IPS-18c (cell line): ENCODE data around the gene CACNA2D3.

Experiments
- H3K4me3 ChIP-seq: 2 replicates; pipeline ENCODE4 v1.7.0; 2013; ENCODE audit warnings: low read depth, mild to moderate bottlenecking, low read length, moderate library complexity; ENCODE audit not compliant: insufficient read depth
- H3K9me3 ChIP-seq: one replicate; pipeline ENCODE4 v1.6.1; 2013; ENCODE audit warnings: mild to moderate bottlenecking, low read length, moderate library complexity; ENCODE audit not compliant: control insufficient read depth, insufficient read depth

Gene CACNA2D3

DNA sequence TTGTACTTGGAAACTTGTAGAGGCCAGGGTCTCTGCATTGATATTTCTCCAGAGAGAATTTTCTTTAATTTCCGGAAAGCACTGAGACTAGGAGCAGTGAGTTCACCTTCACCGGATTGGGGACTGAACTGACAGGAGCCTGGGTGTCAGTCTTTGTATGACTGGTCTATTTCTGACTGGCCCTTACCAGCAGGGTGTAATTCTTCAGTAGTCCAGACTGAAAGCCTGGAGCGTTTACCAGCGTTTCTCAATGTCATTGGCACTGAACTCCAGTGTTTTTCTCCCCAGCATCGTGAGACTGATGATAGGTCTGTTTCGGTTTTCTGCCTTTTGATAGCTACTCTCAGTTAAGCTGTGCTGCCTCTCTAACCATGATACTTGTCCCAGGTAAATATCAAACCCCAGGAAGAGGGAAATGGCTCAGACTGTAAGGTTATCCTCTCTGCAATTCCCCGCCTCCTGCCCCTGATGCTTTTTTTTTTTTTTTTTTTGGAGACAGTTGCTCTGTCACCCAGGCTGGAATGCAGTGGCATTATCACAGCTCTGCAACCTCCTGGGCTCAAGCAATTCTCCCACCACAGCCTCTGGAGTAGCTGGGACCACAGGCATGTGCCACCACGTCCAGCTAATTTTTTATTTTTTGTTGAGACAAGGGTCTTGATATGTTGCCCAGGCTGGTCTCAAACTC is 103.6 kb downstream of the CACNA2D3 start:
- H3K9me3 ChIP-seq = no peaks in the 10 kb centered on the region
- H3K4me3 ChIP-seq = no peak overlapping the region

DNA sequence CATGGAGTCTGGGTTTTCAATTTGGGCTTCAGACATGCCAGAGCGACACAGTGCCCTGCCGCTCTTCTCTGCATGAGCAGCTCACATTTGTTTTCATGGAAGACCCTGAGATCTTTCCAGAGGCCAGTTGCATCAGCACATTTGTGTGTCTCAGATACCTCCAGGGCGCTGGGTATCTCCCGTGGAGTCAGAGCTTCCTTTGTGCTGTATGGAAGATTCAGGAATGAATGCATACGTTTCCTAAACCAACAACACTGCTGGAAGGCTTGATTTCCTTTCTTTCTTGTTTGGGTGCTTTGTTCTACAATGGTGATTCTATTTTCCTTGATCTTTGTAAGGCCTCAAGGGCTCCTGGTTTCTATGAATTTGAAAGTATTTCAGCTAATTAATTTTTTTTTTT is 106.5 kb downstream of the CACNA2D3 start:
- Histone ChIP-seq H3K4me3 (no peak overlapping the region), H3K9me3 (no peaks in the 10 kb centered on the region)

DNA sequence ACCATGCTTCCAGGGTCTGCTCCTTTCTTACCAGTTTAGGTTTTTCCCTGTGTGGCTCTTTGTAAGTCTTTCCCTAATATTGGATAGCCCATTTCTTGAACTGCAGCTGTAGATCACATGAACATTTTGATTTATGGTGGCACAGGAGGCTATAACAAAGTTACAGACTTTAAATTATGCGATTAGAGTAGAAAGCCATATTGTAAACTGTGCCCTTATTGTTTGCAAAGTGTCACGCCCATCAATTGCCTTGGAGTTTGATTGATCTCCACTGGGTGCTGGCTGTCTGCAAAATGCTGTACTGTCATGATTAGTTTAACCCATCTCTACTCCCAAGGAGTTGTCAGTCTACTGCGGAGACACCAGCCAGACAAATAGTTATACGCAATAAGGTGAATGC is 110.3 kb downstream of the CACNA2D3 start:
- H3K4me3 ChIP-seq = no peak overlapping the region
- H3K9me3 ChIP-seq = no peaks in the 10 kb centered on the region

DNA sequence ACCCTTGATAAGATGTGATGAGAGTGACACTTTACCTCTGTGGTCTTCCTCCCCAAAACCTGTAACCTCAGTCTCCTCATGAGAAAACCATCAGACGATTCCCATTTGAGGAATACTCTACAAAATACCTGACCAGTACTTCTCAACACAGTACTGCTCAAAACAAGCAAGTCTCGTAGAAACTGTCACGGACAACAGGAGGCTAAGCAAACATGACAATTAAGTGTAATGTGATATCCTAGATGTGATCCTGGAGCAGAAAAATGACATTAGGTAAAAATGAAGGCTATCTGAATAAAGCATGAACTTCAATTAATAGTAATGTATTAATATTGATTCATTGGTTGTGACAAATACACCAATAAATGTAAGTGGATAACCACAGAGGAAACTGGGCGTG is 113.6 kb downstream of the CACNA2D3 start:
- Histone ChIP-seq H3K9me3 (no peaks in the 10 kb centered on the region), H3K4me3 (no peak overlapping the region)

DNA sequence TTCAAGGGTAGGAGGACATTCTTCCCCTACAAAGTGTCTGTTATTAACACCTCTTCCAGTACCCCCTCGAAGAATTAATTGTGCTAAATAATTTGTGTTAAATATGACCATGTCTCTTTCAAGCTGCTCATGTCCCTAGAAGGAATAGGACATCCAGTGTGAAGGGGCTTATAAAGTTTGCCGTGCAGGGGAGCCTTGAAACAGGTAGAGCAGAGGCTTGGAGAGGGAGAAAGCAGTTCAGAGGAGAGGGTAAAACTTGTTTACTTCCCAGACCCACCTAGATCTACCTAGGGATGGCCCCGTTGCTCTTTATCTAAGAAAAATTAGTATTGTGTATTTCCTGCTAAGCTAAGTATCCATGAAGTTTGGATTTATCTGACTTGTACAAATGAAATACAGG is 114.8 kb downstream of the CACNA2D3 start:
- Histone ChIP-seq H3K9me3 (no peaks in the 10 kb centered on the region), H3K4me3 (no peak overlapping the region)

DNA sequence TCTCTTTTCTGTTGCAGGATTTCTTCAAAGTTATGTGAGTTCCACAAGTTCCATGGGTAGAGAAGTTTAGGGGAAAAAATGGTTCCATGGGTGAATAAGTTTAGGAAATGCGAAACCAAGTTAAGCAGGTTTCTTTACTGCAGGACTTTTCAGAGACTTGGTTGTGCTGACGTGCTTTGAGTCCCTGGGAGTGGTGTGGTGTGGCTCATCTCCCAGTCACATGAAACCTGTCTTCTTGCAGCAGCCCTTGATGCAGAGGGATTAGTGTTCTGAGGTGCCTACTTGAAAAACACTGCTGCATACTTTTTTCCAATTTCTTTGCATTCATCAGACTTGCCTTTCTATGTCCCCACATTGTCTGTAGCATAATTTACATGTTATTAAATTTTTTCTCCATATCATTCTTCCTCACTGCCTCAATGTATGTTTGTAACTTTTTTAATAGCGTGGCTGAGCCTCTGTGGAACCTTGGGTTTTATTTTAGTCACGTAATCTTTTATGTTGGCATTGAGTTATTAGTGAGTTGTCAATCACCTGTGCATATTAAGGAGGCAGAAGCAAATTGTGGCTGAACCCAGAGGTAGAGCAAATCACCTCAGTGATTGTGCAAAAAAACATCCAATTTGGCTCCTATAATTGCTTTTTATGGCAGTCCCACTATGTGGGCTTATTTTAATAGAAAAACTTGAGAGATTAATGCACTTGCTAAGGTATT is 115.6 kb downstream of the CACNA2D3 start:
- Histone ChIP-seq H3K4me3 (no peak overlapping the region), H3K9me3 (no peaks in the 10 kb centered on the region)

DNA sequence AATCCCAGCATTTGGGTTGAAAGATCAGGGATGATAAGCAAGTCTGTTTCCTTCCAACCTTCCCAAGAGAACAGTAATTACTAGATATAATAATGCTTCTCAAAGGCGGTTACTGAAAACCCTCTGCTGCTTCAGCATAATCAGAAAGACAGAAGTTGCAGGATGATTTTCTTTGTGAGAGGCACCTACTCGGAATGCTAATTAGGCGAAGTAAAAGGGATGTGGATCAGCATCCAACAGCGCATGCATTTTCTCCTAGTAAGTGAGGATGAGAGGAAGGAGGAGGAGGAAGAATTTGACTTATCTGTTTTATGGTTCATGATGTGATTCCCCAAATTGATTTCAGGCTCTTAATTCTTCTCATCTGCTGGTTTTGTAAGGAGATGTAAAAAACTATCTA is 118.0 kb downstream of the CACNA2D3 start:
- no peak overlapping the region for H3K4me3 ChIP-seq
- H3K9me3 ChIP-seq = no peaks in the 10 kb centered on the region

DNA sequence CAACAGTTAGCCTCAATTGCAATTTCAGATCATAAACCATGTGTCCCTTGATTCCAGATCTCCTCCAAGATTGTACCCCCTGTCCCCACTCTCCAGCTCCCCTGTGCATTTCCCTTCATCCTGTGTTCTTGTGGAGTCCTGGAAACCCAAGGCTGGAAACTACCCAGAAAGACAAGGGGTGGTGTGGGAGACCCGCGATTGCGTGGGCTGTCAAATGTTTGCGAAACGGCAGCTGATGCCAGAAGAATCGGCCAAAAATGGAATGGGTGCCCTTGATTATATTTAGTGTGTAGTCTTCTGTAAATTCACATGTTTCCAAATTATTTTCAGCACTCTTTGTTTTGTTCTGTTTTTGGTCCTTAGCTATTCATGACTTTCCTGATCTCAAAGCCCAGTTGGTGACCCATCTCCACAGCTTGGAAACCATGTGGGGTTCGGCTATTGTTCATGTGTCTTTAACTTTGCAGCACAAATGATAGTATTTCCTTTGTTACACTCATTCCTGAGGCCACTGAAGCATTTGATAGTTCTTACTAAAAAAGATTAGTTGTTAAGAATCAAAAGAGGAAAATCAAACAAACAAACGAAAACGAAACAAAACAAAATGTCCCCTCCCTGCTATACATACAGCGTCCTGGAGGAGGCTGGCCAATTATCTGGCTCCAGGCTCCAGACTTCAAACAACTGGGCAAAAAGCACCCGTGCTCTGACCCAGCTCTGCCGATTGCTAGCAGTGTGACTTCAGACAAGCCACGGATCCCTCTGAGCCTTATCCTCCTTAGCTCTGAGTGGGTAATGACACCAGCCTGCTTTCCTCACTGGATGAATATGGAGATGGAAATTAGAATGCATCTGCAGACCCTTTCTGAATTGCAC is 120.9 kb downstream of the CACNA2D3 start:
- Histone ChIP-seq H3K4me3 (no peak overlapping the region), H3K9me3 (no peaks in the 10 kb centered on the region)

DNA sequence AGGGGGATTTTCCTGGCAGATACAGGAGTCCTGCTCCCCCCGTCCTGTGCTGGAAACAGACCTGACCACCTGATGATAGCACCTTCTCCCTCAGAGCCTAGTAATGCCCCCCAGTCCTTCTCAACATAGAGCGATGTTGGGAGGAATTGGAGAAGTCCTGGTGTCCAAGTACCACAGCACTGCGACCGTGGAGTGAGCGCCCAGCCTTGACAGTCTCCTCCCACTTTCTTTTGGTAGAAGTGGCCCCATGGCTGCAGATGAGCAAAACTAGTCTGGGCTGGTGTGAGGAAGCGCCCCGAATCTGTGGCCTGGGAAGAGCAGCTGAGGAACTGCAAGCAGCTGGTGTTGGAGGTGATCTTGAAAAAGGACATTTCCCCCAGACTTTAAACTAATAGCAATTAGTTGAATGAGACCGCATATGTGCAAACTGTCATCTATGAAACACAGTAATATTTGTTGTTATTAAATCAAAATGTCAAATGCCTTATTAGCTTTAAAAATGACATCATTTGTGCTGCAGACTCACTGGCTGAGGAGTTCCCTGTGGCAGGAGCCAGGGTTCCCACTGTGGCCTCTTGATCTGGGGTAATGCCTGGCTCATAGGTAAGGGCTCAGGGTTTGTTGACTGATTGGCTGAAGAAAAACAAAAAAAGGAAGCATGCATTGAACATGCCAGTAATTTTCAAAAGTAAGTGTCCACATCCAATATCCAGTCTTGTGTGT is 121.8 kb downstream of the CACNA2D3 start:
- Histone ChIP-seq H3K9me3 (no peaks in the 10 kb centered on the region), H3K4me3 (no peak overlapping the region)

DNA sequence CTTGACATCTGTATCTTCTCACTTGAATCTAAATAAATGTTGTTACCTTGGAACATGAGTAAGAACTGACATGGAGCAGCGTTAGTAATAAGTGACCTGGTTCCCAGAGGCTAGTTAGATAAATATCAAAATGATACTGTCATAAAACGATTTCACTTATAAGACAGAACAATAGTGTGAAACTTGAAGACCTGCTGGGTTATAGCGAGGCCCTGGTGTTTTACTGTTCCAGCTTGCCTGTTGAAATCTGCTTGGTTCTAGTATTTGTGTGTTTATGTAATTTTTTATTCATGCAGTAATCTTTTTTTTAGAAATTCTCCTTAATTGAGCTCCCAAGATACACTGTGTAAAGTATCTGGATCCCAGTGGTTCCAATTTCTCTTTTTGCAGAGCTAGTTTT is 129.4 kb downstream of the CACNA2D3 start:
- Histone ChIP-seq H3K4me3 (no peak overlapping the region), H3K9me3 (no peaks in the 10 kb centered on the region)

DNA sequence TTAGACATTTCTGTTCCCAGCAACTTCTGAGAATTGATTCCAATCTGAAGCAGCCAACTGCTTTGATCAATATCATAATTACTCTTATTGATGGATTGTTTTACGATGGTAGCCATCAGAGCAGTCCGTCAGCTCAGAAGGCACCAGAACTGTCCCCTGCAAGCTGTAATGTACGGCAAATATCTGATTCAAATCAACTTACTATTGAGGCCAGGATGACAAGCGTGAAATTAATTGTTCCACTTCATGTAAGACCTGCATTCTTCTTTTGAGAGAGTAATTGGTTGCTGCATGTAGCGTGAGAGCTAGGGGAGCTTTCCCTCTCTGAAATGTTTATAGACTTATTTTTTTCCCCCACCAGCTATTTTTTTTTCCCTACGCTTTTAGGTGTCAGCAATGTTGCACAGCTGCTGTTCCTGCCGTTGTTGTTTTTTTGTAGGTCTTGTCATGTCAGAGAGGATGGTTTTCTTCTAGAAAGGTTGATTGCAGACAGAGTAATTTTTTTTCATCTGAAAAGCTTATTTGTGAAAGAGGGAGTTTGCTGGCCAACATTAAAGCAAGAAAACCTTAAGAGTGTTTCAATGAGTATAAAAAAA is 134.9 kb downstream of the CACNA2D3 start:
- Histone ChIP-seq H3K4me3 (no peak overlapping the region), H3K9me3 (no peaks in the 10 kb centered on the region)

DNA sequence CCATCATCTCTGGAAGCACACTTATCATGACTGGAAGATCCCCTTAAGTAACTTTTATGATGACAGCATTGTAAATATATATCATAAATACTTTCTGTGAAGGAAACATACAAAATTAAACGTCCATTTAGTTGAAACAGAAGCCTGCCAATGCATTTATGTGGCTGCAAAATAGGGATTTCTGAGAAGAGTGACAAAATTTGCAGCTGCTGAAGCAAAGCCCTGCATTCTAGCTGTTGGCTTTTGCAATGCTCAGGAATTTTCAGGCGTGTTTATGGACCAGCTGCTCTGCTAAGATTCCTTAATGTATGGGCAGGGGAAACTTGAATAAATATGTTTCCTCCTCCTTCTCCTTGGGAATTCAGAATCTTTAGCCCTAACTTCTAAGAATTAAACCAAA is 137.3 kb downstream of the CACNA2D3 start:
- H3K9me3 ChIP-seq = no peaks in the 10 kb centered on the region
- no peak overlapping the region for H3K4me3 ChIP-seq

DNA sequence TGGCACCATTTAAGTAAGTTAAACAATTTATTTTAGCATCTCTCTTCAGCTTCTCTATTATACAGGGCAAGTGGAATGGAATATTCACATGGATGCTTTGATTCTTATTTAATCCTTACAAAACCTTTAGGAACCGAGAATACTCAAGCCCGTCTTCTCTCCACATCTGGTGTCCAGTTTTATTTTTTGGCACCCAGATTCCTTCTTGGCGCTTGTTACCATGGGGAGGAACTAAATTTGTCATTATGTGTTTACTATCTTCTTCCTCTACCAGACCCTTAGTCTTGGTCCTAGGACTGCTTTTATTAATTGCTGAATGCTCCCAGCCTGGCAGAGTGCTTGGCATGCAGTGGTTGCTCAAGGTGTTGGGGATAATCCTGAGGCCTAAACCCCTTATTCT is 138.8 kb downstream of the CACNA2D3 start:
- H3K9me3 ChIP-seq = no peaks in the 10 kb centered on the region
- no peak overlapping the region for H3K4me3 ChIP-seq

DNA sequence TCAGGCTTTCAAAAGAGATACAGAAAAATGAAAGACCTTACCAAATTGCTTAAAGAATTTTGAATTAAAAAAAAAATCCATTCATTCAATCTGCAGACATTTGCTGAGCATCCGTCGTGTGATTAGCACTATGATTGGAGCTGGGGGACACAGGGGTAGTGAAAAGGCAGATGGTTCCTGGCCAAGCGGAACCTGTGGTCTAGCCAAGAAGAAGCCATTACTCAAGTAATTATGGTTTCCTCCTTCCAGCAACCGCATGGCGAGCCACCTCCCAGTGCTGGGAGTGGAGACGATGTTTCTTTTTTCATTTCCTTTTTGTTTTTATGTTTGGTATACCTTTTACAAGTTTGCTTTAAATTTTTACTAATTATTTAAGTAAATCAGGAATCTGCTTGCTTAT is 140.2 kb downstream of the CACNA2D3 start:
- H3K9me3 ChIP-seq = no peaks in the 10 kb centered on the region
- no peak overlapping the region for H3K4me3 ChIP-seq

DNA sequence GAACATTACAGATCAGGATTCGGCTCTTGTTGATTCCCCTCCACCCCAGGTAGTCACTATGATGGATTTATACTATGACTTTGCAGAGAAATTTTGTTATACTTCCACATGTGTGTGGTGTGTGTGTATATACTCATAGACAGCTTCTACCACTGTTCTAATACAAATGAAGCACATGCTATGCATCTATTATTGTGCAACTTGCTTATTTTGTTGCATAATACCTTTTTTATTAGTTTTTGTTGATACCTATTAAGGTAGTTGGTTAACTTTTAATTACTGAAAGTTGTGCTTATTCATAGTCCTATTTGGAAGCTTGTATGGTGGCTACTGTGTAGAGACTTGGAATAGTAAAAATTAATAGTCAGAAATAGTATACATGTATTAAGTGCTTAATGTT is 140.6 kb downstream of the CACNA2D3 start:
- Histone ChIP-seq H3K4me3 (no peak overlapping the region), H3K9me3 (no peaks in the 10 kb centered on the region)

DNA sequence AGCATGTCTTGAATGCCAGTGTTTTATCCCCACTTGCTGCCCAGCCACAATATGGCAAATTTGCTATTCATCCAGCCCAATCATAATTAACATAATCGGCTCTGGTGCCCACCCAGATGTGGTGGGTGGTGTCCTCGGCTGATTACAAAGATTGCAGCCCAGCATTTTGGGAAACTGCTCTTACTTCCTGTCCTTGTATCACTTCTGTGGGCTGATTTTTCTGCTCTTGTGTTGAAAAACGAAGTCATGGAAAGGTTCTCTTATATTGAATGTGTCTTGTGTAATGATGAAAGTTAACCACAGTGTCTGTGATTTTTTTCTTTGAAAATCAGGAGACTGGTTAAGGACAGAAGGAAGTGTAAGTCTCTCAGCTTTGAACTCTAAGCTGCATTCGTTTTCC is 141.7 kb downstream of the CACNA2D3 start:
- Histone ChIP-seq H3K4me3 (no peak overlapping the region), H3K9me3 (no peaks in the 10 kb centered on the region)
